Smooth muscle cell (in vitro differentiated cells): ENCODE data around the gene ZNF438. TPM values are rescaled to one million over a fixed set of nuclear protein-coding genes. Genes with fewer than 3 reads are reported as not detected.

Experiments used
- DNase-seq: peaks from one replicate; lab custom pipeline; 2025; ENCODE audit not compliant: unreplicated experiment; lab: John Stamatoyannopoulos, UW
- H2AFZ ChIP-seq: fragments of 200-600 bp; sonication (generic); 2 replicates; pipeline ENCODE4 v1.6.0; 2016; ENCODE audit warnings: antibody characterized with exemption, low read depth, mild to moderate bottlenecking
- H3F3A ChIP-seq: fragments of 200-600 bp; sonication (generic); 2 replicates; pipeline ENCODE4 v1.6.0; 2017; ENCODE audit warnings: antibody characterized with exemption, low read depth
- H3K27ac ChIP-seq: fragments of 200-600 bp; sonication (generic); 2 replicates; pipeline ENCODE4 v1.5.1; 2016; ENCODE audit warnings: low read depth, mild to moderate bottlenecking
- H3K27me3 ChIP-seq: fragments of 200-600 bp; sonication (generic); 2 replicates; pipeline ENCODE4 v1.6.1; 2016; ENCODE audit warnings: low read depth, mild to moderate bottlenecking
- H3K36me3 ChIP-seq: fragments of 200-600 bp; sonication (generic); 2 replicates; pipeline ENCODE4 v1.5.1; 2016; ENCODE audit warnings: low read depth
- H3K4me1 ChIP-seq: fragments of 200-600 bp; sonication (generic); 2 replicates; pipeline ENCODE4 v1.5.1; 2016; ENCODE audit warnings: low read depth
- H3K4me2 ChIP-seq: fragments of 200-600 bp; sonication (generic); 2 replicates; pipeline ENCODE4 v1.6.0; 2016; ENCODE audit warnings: mild to moderate bottlenecking
- H3K4me3 ChIP-seq: fragments of 200-600 bp; sonication (generic); 2 replicates; pipeline ENCODE4 v1.5.1; 2016; ENCODE audit warnings: mild to moderate bottlenecking
- H3K79me2 ChIP-seq: fragments of 200-600 bp; sonication (generic); 2 replicates; pipeline ENCODE4 v1.6.0; 2016; ENCODE audit warnings: low read depth, mild to moderate bottlenecking
- H3K9ac ChIP-seq: fragments of 200-600 bp; sonication (generic); 2 replicates; pipeline ENCODE4 v1.6.0; 2016; ENCODE audit warnings: low read depth
- H3K9me3 ChIP-seq: fragments of 200-600 bp; sonication (generic); replicated peaks from 2 replicates; pipeline ENCODE4 v1.5.1; 2016; ENCODE audit warnings: low read depth
- H4K20me1 ChIP-seq: fragments of 200-600 bp; sonication (generic); 2 replicates; pipeline ENCODE4 v1.6.0; 2016; ENCODE audit warnings: low read depth
- WGBS: methylation state at CpG from one replicate; pipeline ENCODE4 v1.1.7; 2016; ENCODE audit warnings: low lambda C conversion rate; 5-methylcytosine and 5-hydroxymethylcytosine counted together
- polyA plus RNA-seq: library from polyadenylated mRNA; unstranded; fragments of >200 nt; fragmentation: Nextera tagmentation; extraction: Ambion mirVana; gene quantifications from 2 replicates; pipeline ENCODE4 v1.2.1, GENCODE V29; 2016
- total RNA-seq: library from RNA; depleted of rRNA; stranded (reverse); fragments of >200 nt; gene quantifications from 2 replicates; pipeline ENCODE4 v1.2.3, GENCODE V29; 2014
- TF ChIP-seq, protein P1 (sequence below): fragments of 200-600 bp; sonication (generic); IDR thresholded peaks from 2 replicates; pipeline ENCODE4 v1.5.1; 2017; ENCODE audit warnings: borderline replicate concordance, mild to moderate bottlenecking, antibody characterized with exemption; ENCODE audit not compliant: insufficient read depth, poor library complexity, severe bottlenecking

Gene ZNF438
- total and polyA plus RNA-seq, 2 experiments from 2014 or later = 2.8 to 3.4 TPM

DNA sequence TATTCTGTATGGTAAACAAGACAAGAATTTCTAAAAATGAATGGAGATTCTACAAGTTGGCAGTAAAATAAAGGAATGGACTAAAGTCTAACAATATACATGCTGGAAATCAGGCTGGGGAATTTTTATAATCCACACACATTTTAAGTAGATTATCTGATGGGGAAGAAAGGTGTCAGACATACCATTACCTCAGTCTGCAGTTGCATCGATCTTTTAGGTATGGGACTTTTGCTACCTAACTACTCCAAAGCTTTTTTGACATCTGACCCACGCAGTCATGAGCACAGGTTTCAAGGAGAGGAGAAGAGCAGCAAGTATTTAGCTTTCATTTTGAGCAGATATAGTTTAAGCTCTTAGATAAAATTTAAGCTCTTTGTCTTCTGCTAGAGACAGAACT, 113.0 kb downstream of the ZNF438 start:
- no peaks in the 10 kb centered on the region for H3F3A ChIP-seq
- H3K9me3 ChIP-seq = no peaks in the 10 kb centered on the region
- H4K20me1 ChIP-seq = no peaks in the 10 kb centered on the region
- H3K9ac ChIP-seq = no peak overlapping the region
- no peak overlapping the region for H3K4me3 ChIP-seq
- WGBS = 99% methylated on average over 2 of the region's 2 CpGs
- H3K27me3 ChIP-seq = no peaks in the 10 kb centered on the region
- TF ChIP-seq, protein P1, sequence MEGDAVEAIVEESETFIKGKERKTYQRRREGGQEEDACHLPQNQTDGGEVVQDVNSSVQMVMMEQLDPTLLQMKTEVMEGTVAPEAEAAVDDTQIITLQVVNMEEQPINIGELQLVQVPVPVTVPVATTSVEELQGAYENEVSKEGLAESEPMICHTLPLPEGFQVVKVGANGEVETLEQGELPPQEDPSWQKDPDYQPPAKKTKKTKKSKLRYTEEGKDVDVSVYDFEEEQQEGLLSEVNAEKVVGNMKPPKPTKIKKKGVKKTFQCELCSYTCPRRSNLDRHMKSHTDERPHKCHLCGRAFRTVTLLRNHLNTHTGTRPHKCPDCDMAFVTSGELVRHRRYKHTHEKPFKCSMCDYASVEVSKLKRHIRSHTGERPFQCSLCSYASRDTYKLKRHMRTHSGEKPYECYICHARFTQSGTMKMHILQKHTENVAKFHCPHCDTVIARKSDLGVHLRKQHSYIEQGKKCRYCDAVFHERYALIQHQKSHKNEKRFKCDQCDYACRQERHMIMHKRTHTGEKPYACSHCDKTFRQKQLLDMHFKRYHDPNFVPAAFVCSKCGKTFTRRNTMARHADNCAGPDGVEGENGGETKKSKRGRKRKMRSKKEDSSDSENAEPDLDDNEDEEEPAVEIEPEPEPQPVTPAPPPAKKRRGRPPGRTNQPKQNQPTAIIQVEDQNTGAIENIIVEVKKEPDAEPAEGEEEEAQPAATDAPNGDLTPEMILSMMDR = no peak
- H3K4me2 ChIP-seq = no peak overlapping the region
- H2AFZ ChIP-seq = no peak overlapping the region
- no peak for DNase-seq
- no peaks in the 10 kb centered on the region for H3K36me3 ChIP-seq
- H3K79me2 ChIP-seq = no peaks in the 10 kb centered on the region
- H3K4me1 ChIP-seq = no peaks in the 10 kb centered on the region
- H3K27ac ChIP-seq = no peak overlapping the region

DNA sequence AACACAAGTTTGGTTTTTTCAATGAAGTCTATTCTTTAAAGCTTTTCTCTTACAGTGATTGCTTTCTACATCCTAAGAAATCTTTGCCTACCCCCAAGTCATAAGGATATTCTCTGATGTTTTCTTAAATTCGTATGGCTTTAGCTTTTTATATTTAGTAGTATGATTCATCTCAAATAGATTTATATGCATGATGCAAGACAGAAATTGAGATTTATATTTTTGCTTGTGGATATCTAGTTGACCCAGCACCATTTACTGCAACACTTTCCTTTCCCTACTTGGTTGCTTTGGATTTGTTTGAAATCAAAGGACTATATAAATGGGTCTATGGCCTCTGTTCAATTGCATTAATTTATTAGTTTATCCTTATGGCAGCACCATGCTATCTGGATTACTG, 113.9 kb downstream of the ZNF438 start:
- Histone ChIP-seq H3K4me2 (no peak overlapping the region), H3K27me3 (no peaks in the 10 kb centered on the region), H3K4me1 (no peaks in the 10 kb centered on the region), H3K27ac (no peak overlapping the region), H3K36me3 (no peaks in the 10 kb centered on the region), H4K20me1 (no peaks in the 10 kb centered on the region), H3K4me3 (no peak overlapping the region), H3F3A (no peaks in the 10 kb centered on the region), H3K79me2 (no peaks in the 10 kb centered on the region), H2AFZ (no peak overlapping the region), H3K9me3 (no peaks in the 10 kb centered on the region), H3K9ac (no peak overlapping the region)
- TF ChIP-seq, protein P1 = no peak
- DNase-seq = no peak
- 91% methylated on average over 1 of the region's 1 CpG for WGBS

DNA sequence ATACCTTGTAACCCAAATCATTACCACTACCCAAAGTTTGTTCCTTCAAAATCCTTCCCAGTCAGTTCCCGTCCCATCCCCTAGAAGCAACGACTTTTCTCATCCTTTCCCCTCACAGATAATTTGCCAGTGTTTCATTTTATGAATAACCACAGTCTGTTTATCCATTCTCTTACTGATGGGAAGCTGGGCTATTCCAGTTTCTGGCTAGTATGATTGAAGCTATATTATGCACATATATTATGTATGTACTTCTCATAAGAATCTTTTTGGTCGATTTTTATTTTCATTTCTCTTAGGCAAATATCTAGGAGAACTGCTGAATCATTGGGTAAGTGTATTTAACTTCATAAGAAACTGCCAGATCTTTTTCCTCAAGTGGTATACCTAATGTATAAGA, 114.6 kb downstream of the ZNF438 start:
- no peak overlapping the region for H2AFZ ChIP-seq
- TF ChIP-seq, protein P1 = no peak

DNA sequence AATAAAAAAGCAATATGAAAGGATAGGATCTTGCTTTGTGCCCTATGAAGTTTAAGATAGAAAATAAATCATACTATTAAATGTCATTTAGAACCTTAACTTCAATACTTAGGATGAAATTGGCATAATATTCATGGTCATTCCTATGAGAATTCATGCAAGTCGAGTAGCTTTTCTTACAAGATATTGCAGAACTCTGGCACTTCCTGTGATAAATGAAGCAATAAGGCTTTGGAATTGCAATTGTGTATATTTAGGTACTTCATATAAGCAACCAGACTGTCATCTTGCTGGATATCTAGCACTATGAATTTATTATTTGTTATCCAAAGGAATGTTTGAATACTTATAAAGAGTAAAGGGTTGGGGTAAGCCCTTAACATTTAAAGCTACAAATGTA, 116.5 kb downstream of the ZNF438 start:
- no peak for DNase-seq
- 60% methylated on average over 1 of the region's 1 CpG for WGBS

More for the DNA sequence above, 114.6 kb downstream of the ZNF438 start:
- H3K79me2 ChIP-seq = no peaks in the 10 kb centered on the region
- no peaks in the 10 kb centered on the region for H3K4me1 ChIP-seq
- 86% methylated on average over 3 of the region's 3 CpGs for WGBS
- H3F3A ChIP-seq = no peaks in the 10 kb centered on the region
- H4K20me1 ChIP-seq = no peaks in the 10 kb centered on the region
- DNase-seq = no peak
- H3K36me3 ChIP-seq = no peaks in the 10 kb centered on the region
- H3K4me2 ChIP-seq = no peak overlapping the region
- no peak overlapping the region for H3K4me3 ChIP-seq
- H3K27ac ChIP-seq = no peak overlapping the region
- H3K27me3 ChIP-seq = no peaks in the 10 kb centered on the region
- no peak overlapping the region for H3K9ac ChIP-seq
- H3K9me3 ChIP-seq = no peaks in the 10 kb centered on the region

More for the DNA sequence above, 116.5 kb downstream of the ZNF438 start:
- Histone ChIP-seq H3F3A (no peaks in the 10 kb centered on the region), H3K9ac (no peak overlapping the region), H3K27me3 (no peaks in the 10 kb centered on the region), H3K27ac (no peak overlapping the region), H3K9me3 (no peaks in the 10 kb centered on the region), H3K4me1 (no peaks in the 10 kb centered on the region), H3K36me3 (no peaks in the 10 kb centered on the region), H3K4me2 (no peak overlapping the region), H3K4me3 (no peak overlapping the region), H3K79me2 (no peaks in the 10 kb centered on the region), H2AFZ (no peak overlapping the region), H4K20me1 (no peaks in the 10 kb centered on the region)
- TF ChIP-seq, protein P1 = no peak
